ENCODE results near the gene SULF2.

SULF2 gene

DNA sequence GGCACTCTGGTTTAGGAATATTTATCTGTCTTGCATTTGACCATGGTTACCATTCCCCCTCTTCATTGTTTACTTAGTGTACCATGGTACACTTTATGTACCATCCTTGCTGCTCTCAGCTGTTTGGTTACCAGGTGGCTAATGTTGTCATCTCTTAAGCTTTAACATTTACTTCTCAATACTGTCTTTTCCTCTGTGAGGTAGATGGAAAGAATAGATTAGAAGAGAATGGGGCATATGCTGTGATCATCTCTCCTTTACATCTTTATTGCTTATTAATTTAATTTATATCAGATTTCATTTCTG is 174.4 kb downstream of the SULF2 start:
- TF ChIP-seq RAD21 (IDR thresholded peaks at IDR 0.05; ENCODE audit: low read depth) (no peak), ZBTB7A (IDR thresholded peaks at IDR 0.05; ENCODE audit: low read depth) (no peak), TEAD4 (IDR thresholded peaks at IDR 0.05) (no peak), CEBPB (IDR thresholded peaks at IDR 0.05) (no peak), MAX (IDR thresholded peaks at IDR 0.05) (no peak), TCF12 (IDR thresholded peaks at IDR 0.05; ENCODE audit: low read depth) (no peak), NFIC (IDR thresholded peaks at IDR 0.05) (no peak), YY1 (IDR thresholded peaks at IDR 0.05; ENCODE audit: low read depth) (no peak)
- TF ChIP-seq, protein P1, sequence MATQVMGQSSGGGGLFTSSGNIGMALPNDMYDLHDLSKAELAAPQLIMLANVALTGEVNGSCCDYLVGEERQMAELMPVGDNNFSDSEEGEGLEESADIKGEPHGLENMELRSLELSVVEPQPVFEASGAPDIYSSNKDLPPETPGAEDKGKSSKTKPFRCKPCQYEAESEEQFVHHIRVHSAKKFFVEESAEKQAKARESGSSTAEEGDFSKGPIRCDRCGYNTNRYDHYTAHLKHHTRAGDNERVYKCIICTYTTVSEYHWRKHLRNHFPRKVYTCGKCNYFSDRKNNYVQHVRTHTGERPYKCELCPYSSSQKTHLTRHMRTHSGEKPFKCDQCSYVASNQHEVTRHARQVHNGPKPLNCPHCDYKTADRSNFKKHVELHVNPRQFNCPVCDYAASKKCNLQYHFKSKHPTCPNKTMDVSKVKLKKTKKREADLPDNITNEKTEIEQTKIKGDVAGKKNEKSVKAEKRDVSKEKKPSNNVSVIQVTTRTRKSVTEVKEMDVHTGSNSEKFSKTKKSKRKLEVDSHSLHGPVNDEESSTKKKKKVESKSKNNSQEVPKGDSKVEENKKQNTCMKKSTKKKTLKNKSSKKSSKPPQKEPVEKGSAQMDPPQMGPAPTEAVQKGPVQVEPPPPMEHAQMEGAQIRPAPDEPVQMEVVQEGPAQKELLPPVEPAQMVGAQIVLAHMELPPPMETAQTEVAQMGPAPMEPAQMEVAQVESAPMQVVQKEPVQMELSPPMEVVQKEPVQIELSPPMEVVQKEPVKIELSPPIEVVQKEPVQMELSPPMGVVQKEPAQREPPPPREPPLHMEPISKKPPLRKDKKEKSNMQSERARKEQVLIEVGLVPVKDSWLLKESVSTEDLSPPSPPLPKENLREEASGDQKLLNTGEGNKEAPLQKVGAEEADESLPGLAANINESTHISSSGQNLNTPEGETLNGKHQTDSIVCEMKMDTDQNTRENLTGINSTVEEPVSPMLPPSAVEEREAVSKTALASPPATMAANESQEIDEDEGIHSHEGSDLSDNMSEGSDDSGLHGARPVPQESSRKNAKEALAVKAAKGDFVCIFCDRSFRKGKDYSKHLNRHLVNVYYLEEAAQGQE (IDR thresholded peaks at IDR 0.05; ENCODE audit: low read depth), result no peak

DNA sequence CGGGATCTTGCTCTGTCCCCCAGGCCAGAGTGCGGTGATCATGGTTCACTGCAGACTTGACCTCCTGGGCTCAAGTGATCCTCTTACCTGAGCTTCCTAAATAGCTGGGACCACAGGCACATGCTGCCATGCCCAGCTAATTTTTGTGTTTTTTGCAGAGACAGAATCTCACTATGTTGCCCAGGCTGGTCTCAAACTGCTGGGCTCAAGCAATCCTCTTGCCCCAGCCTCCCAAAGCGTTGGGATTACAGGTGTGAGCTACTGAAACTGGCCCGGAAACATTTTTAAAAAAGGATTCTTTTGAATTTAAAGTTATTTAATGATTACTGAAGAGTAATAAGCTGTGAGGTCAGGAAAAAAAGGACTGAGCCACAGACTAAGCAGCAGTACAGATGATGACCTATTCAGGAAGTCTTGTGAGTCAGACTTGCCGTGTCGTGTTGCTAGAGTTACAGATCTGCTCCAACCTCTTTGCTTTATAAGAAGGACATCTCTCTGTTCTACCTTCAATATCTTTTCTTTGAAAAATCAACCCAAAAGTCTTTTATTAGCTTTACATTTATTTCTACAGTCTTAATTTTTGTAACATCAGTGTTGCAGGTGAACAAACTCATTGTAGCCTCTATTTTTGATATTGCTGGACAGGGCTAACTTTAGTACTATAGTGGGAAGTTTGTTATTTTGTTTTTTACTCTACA is 174.9 kb downstream of the SULF2 start:
- TF ChIP-seq YY1 (IDR thresholded peaks at IDR 0.05; ENCODE audit: low read depth) (no peak), TCF12 (IDR thresholded peaks at IDR 0.05; ENCODE audit: low read depth) (no peak), TEAD4 (IDR thresholded peaks at IDR 0.05) (no peak), MAX (IDR thresholded peaks at IDR 0.05) (no peak), CREB1 (IDR thresholded peaks at IDR 0.05; ENCODE audit: low read depth) (no peak), ZBTB7A (IDR thresholded peaks at IDR 0.05; ENCODE audit: low read depth) (no peak), TAF1 (IDR thresholded peaks at IDR 0.05; ENCODE audit: low read depth) (no peak)
- TF ChIP-seq, protein P2, sequence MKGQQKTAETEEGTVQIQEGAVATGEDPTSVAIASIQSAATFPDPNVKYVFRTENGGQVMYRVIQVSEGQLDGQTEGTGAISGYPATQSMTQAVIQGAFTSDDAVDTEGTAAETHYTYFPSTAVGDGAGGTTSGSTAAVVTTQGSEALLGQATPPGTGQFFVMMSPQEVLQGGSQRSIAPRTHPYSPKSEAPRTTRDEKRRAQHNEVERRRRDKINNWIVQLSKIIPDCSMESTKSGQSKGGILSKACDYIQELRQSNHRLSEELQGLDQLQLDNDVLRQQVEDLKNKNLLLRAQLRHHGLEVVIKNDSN (IDR thresholded peaks at IDR 0.05), result no peak

DNA sequence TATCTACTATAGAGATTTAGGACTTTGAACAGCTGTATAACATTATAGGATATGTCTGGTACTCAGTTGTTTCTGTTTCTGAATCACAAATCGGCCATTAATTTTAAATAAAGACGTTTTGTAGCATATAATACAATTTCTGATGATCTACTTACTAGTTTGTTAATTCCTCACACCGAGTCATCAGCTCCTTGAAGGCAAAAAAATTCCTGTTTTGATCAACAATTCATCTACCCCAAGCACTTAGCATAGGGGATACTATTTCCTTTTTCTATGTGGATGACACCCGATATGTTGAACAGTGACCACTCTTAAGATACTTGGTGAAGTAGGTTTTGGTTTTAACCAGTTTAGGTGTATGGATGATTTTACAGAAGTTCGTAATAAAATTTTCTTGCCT is 176.3 kb downstream of the SULF2 start:
- no peak for TF ChIP-seq YY1 (IDR thresholded peaks at IDR 0.05; ENCODE audit: low read depth)
- TF ChIP-seq NFIC (IDR thresholded peaks at IDR 0.05), result no peak
- TF ChIP-seq, protein P1 (IDR thresholded peaks at IDR 0.05; ENCODE audit: low read depth), result no peak
- TF ChIP-seq ZBTB7A (IDR thresholded peaks at IDR 0.05; ENCODE audit: low read depth), result no peak
- TF ChIP-seq MAX (IDR thresholded peaks at IDR 0.05), result no peak
- TF ChIP-seq CEBPB (IDR thresholded peaks at IDR 0.05), result no peak
- no peak for TF ChIP-seq TCF12 (IDR thresholded peaks at IDR 0.05; ENCODE audit: low read depth)
- no peak for TF ChIP-seq FOXM1 (IDR thresholded peaks at IDR 0.05; ENCODE audit: borderline replicate concordance, low read depth)
- no peak for TF ChIP-seq EP300 (IDR thresholded peaks at IDR 0.05; ENCODE audit: borderline replicate concordance)
- TF ChIP-seq TEAD4 (IDR thresholded peaks at IDR 0.05), result no peak
- TF ChIP-seq, protein P2 (IDR thresholded peaks at IDR 0.05), result no peak
- TF ChIP-seq RAD21 (IDR thresholded peaks at IDR 0.05; ENCODE audit: low read depth), result no peak
